Endothelial cell of umbilical vein (primary cell): ENCODE results near the gene RPL12. TPM values are rescaled to one million over a fixed set of nuclear protein-coding genes. Genes with fewer than 3 reads are reported as not detected.

ENCODE experiments used
- BruUV-seq: library from RNA; stranded (reverse); fragments of 400-500 nt; replicated peaks from 2 replicates; lab custom pipeline; 2021; lab: Mats Ljungman, UMichigan
- CTCF ChIA-PET: fragments of 300-600, 350-600 bp; sonication (Branson Sonifier 250); formaldehyde crosslinking; loops from one replicate; lab custom pipeline; 2021; ENCODE audit warnings: antibody characterized with exemption, inconsistent platforms; lab: Charles Lee
- POLR2A ChIA-PET: fragments of 300-600, 350-600 bp; sonication (Branson Sonifier 250); formaldehyde crosslinking; loops from one replicate; lab custom pipeline; 2021; ENCODE audit warnings: antibody characterized with exemption, inconsistent platforms; lab: Charles Lee
- DNase-seq: peaks from one replicate; pipeline ENCODE4 v3.0.0-alpha.2; 2011; ENCODE audit warnings: low read depth, low spot score
- FAIRE-seq: peaks from 2 replicates; lab custom pipeline; 2011; peaks lifted over from hg19 to GRCh38; lab: Jason Lieb, UNC
- H2AFZ ChIP-seq: 2 replicates; pipeline ENCODE4 v1.6.0; 2012; ENCODE audit warnings: low read depth, low read length, control low read depth, inconsistent platforms
- H3K27ac ChIP-seq: 2 replicates; pipeline ENCODE4 v1.5.1; 2011; ENCODE audit warnings: low read depth, mild to moderate bottlenecking, control low read depth, low read length, moderate library complexity; ENCODE audit not compliant: insufficient read depth
- H3K27me3 ChIP-seq, 2 experiments: 2 replicates each; pipeline versions ENCODE4 v1.6.0 to v1.6.1; 2011; ENCODE audit warnings: low read length in 2 of 2, mixed read lengths in 1 of 2; ENCODE audit not compliant: control insufficient read depth in 2 of 2, insufficient read depth in 2 of 2
- H3K36me3 ChIP-seq, 2 experiments: 2 replicates in 1 of 2; 3 replicates in 1 of 2; pipeline ENCODE4 v1.5.1; 2011; ENCODE audit warnings: low read length in 2 of 2, mild to moderate bottlenecking in 1 of 2, moderate library complexity in 1 of 2; ENCODE audit not compliant: control insufficient read depth in 2 of 2, insufficient read depth in 2 of 2; ENCODE audit errors: extremely low read depth in 1 of 2
- H3K4me1 ChIP-seq: 3 replicates; pipeline ENCODE4 v1.5.1; 2011; ENCODE audit warnings: mild to moderate bottlenecking, low read length; ENCODE audit not compliant: control insufficient read depth, insufficient read depth; ENCODE audit errors: extremely low read depth
- H3K4me2 ChIP-seq: 2 replicates; pipeline ENCODE4 v1.6.1; 2011; ENCODE audit warnings: low read length, control low read depth, mixed read lengths; ENCODE audit not compliant: insufficient read depth
- H3K4me3 ChIP-seq, 3 experiments: fragments of 200-600 bp in 1 of 3; sonication (generic), shearing (Covaris generic) in 1 of 3; replicated peaks in 1 of 3; 2 replicates each; pipeline ENCODE4 v1.5.1; 2011 to 2016; ENCODE audit warnings: control low read depth in 3 of 3, low read length in 3 of 3, mild to moderate bottlenecking in 2 of 3, inconsistent platforms in 1 of 3, low read depth in 1 of 3, moderate library complexity in 1 of 3; ENCODE audit not compliant: insufficient read depth in 1 of 3
- H3K79me2 ChIP-seq: 2 replicates; pipeline ENCODE4 v1.6.0; 2012; ENCODE audit warnings: low read length, inconsistent platforms; ENCODE audit not compliant: control insufficient read depth, insufficient read depth
- H3K9ac ChIP-seq: replicated peaks from 2 replicates; pipeline ENCODE3; 2011; ENCODE audit warnings: low read length, control low read depth; ENCODE audit not compliant: insufficient read depth; ENCODE audit errors: extremely low read depth
- H3K9me1 ChIP-seq: replicated peaks from 3 replicates; pipeline ENCODE4 v1.6.0; 2011; ENCODE audit warnings: mild to moderate bottlenecking, low read length; ENCODE audit not compliant: control insufficient read depth, insufficient read depth; ENCODE audit errors: extremely low read depth
- H3K9me3 ChIP-seq: replicated peaks from 2 replicates; pipeline ENCODE4 v1.5.1; 2012; ENCODE audit warnings: low read length, inconsistent platforms; ENCODE audit not compliant: control insufficient read depth, insufficient read depth
- H4K20me1 ChIP-seq: replicated peaks from 2 replicates; pipeline ENCODE3; 2011; ENCODE audit warnings: mild to moderate bottlenecking, low read length; ENCODE audit not compliant: control insufficient read depth, insufficient read depth; ENCODE audit errors: extremely low read depth
- EZH2 ChIP-seq: IDR thresholded peaks from 2 replicates; pipeline ENCODE4 v1.6.1; 2012; ENCODE audit warnings: borderline replicate concordance, low read depth, mild to moderate bottlenecking, moderate library complexity, low read length, inconsistent platforms; ENCODE audit not compliant: severe bottlenecking
- GATA2 ChIP-seq: IDR thresholded peaks from 2 replicates; pipeline ENCODE4 v1.7.0; 2011; ENCODE audit warnings: low read depth, mild to moderate bottlenecking, moderate library complexity, mixed read lengths, low read length; ENCODE audit not compliant: insufficient read length, insufficient read depth
- MYC ChIP-seq: IDR thresholded peaks from one replicate; pipeline ENCODE4 v1.6.1; 2011; ENCODE audit warnings: mild to moderate bottlenecking, low read depth, low read length
- POLR2A ChIP-seq: IDR thresholded peaks from 2 replicates; pipeline ENCODE4 v1.6.1; 2012; ENCODE audit warnings: low read depth, mild to moderate bottlenecking, control low read depth, low read length
- POLR2AphosphoS5 ChIP-seq: IDR thresholded peaks from 2 replicates; pipeline ENCODE4 v1.6.1; 2012; ENCODE audit warnings: low read depth, mild to moderate bottlenecking, control low read depth, low read length, moderate library complexity; ENCODE audit not compliant: insufficient read depth
- dilution Hi-C: fragments of 300-500 bp; cut with MboI; formaldehyde crosslinking; loops from one replicate; pipeline ENCODE4 v1.15.0; 2019; ENCODE audit warnings: low sequenced_read_pairs; ENCODE audit not compliant: extremely low pct_ligation_motif_present
- intact Hi-C: fragments of 100-400 bp; cut with micrococcal nuclease; formaldehyde crosslinking; loops from one replicate; pipeline ENCODE4 v1.10.0; 2022
- polyA plus RNA-seq, 4 experiments: library from polyadenylated mRNA; depleted of rRNA in 3 of 4; stranded (reverse) in 3 of 4; unstranded in 1 of 4; fragments of >200 nt; gene quantifications; 2 replicates each; pipeline versions ENCODE4 v1.2.1 to v1.2.3, GENCODE V29; 2011 to 2012; ENCODE audit warnings: missing spikeins in 1 of 4
- total RNA-seq: library from RNA; stranded (reverse); gene quantifications from 2 replicates; pipeline ENCODE4 v1.2.3, GENCODE V29; 2021
- TF ChIP-seq, protein P1 (sequence below): IDR thresholded peaks from 2 replicates; pipeline ENCODE4 v1.6.1; 2011; ENCODE audit not compliant: insufficient read depth, insufficient read length

Gene RPL12
- total and polyA plus RNA-seq, 2 donors (not counting 3 experiments of a cell fraction or from before 2014, with no cell fraction given) = 1,231 to 3,007 TPM

DNA sequence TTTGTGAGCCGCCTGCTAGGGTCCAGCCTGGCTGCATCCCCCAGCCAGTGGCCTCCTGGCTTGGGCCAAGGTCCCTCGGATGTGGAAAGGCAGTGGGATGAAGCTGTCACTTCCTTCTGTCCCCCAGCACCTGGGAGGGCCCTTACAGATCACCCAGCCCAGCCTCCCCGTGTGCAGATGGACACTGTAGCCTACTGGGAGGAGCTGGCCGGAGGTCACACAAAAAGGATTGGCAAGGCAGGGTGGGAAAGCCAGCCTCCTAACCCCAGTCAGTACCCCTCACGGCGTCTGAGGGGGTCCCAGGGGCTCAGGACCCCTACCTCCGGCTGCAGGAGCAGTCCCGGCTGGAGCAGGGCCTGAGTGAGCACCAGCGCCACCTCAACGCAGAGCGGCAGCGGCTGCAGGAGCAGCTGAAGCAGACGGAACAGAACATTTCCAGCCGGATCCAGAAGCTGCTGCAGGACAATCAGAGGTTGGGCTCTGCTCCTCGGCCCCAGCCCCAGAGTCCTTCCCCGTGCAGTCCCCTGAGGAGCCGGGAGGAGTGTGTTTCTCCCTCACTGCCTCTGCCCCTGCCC is 28.4 kb upstream of the RPL12 start:
- dilution Hi-C loops = no loop called here

GRCh38 chr9:127474592-127474991 is 23.4 kb upstream of the RPL12 start:
- CTCF ChIA-PET = no interaction called here
- no TSS peak for BruUV-seq

More for the DNA sequence above, 28.4 kb upstream of the RPL12 start:
- H3K36me3 ChIP-seq = peaks cover 0 to 24% of the 10 kb centered on the region in 2 experiments
- FAIRE-seq = no peak
- no peaks in the 10 kb centered on the region for H3K4me1 ChIP-seq
- H3K9me1 ChIP-seq = no peaks in the 10 kb centered on the region
- no peaks in the 10 kb centered on the region for H3K9me3 ChIP-seq
- TF ChIP-seq EZH2 (no peak), GATA2 (no peak), POLR2A (no peak), MYC (no peak)
- TF ChIP-seq, protein P1, sequence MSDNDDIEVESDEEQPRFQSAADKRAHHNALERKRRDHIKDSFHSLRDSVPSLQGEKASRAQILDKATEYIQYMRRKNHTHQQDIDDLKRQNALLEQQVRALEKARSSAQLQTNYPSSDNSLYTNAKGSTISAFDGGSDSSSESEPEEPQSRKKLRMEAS = no peak
- no peak overlapping the region for H3K27ac ChIP-seq
- no peaks in the 10 kb centered on the region for H3K79me2 ChIP-seq
- no peak overlapping the region for H3K9ac ChIP-seq
- intact Hi-C loops = no loop called here
- H3K4me3 ChIP-seq = no peak overlapping the region
- BruUV-seq = no TSS peak
- H3K27me3 ChIP-seq = no peaks in the 10 kb centered on the region
- no peak overlapping the region for H3K4me2 ChIP-seq
- no peaks in the 10 kb centered on the region for H4K20me1 ChIP-seq
- H2AFZ ChIP-seq = no peak overlapping the region
- no peak for DNase-seq
- CTCF ChIA-PET = interaction anchor here (1.0 to 1.4 kb wide), 3 partner anchors 9 to 25 kb away, joined by 3 to 4 read pairs (median 3); no protein-coding TSS in a partner anchor
- POLR2A ChIA-PET = no interaction called here

More at GRCh38 chr9:127474592-127474991, 23.4 kb upstream of the RPL12 start:
- intact Hi-C loops (no loop called here), dilution Hi-C loops (no loop called here)
- FAIRE-seq (no peak), DNase-seq (no peak)
- Histone ChIP-seq H3K4me1 (no peaks in the 10 kb centered on the region), H3K27ac (no peak overlapping the region), H3K4me3 (no peak overlapping the region), H3K4me2 (no peak overlapping the region), H3K9me1 (no peaks in the 10 kb centered on the region), H3K27me3 (no peaks in the 10 kb centered on the region), H3K9me3 (no peaks in the 10 kb centered on the region), H3K79me2 (no peaks in the 10 kb centered on the region), H4K20me1 (no peaks in the 10 kb centered on the region), H3K9ac (no peak overlapping the region), H3K36me3 (peaks cover 0 to 13% of the 10 kb centered on the region in 2 experiments), H2AFZ (no peak overlapping the region)
- TF ChIP-seq EZH2 = no peak
- no peak for TF ChIP-seq GATA2
- TF ChIP-seq MYC = no peak
- TF ChIP-seq POLR2AphosphoS5 = no peak
- no peak for TF ChIP-seq POLR2A
- POLR2A ChIA-PET = no interaction called here
